Esophagus squamous epithelium (tissue), 5 donors: ENCODE data around the gene SPO11. TPM values are rescaled to one million over a fixed set of nuclear protein-coding genes. Genes with fewer than 3 reads are reported as not detected.

Source experiments
- DNase-seq: peaks from one replicate; lab custom pipeline; 2025; lab: John Stamatoyannopoulos, UW
- H3K27ac ChIP-seq, 4 donors: fragments of 200-600 bp; sonication (generic); one replicate each; pipeline ENCODE4 v1.5.1; 2016 to 2019; ENCODE audit warnings: mild to moderate bottlenecking in 1 of 4
- H3K27me3 ChIP-seq, 4 donors: fragments of 200-600 bp; sonication (generic); 1 replicate in 3 of 4; 2 replicates in 1 of 4; pipeline versions ENCODE4 v1.5.1 to v1.6.0; 2017 to 2021; ENCODE audit warnings: antibody characterized with exemption in 1 of 4
- H3K36me3 ChIP-seq, 3 donors: fragments of 200-600 bp; sonication (generic); one replicate each; pipeline ENCODE4 v1.5.1; 2016 to 2019
- H3K4me1 ChIP-seq, 3 donors: fragments of 200-600 bp; sonication (generic); one replicate each; pipeline ENCODE4 v1.5.1; 2017 to 2019
- H3K4me3 ChIP-seq, 4 donors: fragments of 200-600 bp; sonication (generic); 1 replicate in 3 of 4; 2 replicates in 1 of 4; pipeline ENCODE4 v1.5.1; 2016 to 2019; ENCODE audit warnings: mild to moderate bottlenecking in 2 of 4, moderate library complexity in 1 of 4
- H3K9me3 ChIP-seq, 3 donors: fragments of 200-600 bp; sonication (generic); one replicate each; pipeline ENCODE4 v1.5.1; 2016 to 2019
- POLR2A ChIP-seq, 4 donors: fragments of 450-650 bp; IDR thresholded peaks; one replicate each; pipeline ENCODE4 v1.6.1; 2017; ENCODE audit warnings: antibody characterized with exemption in 4 of 4, mild to moderate bottlenecking in 4 of 4, moderate library complexity in 3 of 4
- WGBS, 2 donors: methylation state at CpG; one replicate each; pipeline ENCODE4 v1.1.5; 2018; 5-methylcytosine and 5-hydroxymethylcytosine counted together
- intact Hi-C: fragments of 100-400 bp; cut with DNase I; formaldehyde crosslinking; loops from one replicate; pipeline ENCODE4 v1.15.0; 2022
- total RNA-seq, 4 donors: library from RNA; depleted of rRNA; stranded (reverse); fragments of >200 nt; gene quantifications; one replicate each; pipeline ENCODE4 v1.1.0, GENCODE V29; 2016
- TF ChIP-seq, protein P1 (sequence below), 6 experiments: fragments of 450-650 bp in 4 of 6; fragments of 200-600 bp in 2 of 6; sonication (generic) in 2 of 6; IDR thresholded peaks; one replicate each; pipeline ENCODE4 v1.5.1; 2016 to 2019; ENCODE audit warnings: antibody characterized with exemption in 6 of 6, mild to moderate bottlenecking in 4 of 6, moderate library complexity in 4 of 6
- donor health status: DM: yes; HTN: yes; CAD: no.

The SPO11 gene
- total RNA-seq, 4 donors from 2014 or later, result not detected

GRCh38 chr20:57378646-57379262 is 49.2 kb downstream of the SPO11 start:
- Histone ChIP-seq H3K27ac (no peak overlapping the region), H3K4me1 (no peaks in the 10 kb centered on the region), H3K9me3 (no peaks in the 10 kb centered on the region), H3K36me3 (peaks cover 0 to 44% (median 15%) of the 10 kb centered on the region in 3 donors), H3K4me3 (no peak overlapping the region), H3K27me3 (no peaks in the 10 kb centered on the region)
- no peak for TF ChIP-seq POLR2A (IDR thresholded peaks at IDR 0.05)
- TF ChIP-seq, protein P1, sequence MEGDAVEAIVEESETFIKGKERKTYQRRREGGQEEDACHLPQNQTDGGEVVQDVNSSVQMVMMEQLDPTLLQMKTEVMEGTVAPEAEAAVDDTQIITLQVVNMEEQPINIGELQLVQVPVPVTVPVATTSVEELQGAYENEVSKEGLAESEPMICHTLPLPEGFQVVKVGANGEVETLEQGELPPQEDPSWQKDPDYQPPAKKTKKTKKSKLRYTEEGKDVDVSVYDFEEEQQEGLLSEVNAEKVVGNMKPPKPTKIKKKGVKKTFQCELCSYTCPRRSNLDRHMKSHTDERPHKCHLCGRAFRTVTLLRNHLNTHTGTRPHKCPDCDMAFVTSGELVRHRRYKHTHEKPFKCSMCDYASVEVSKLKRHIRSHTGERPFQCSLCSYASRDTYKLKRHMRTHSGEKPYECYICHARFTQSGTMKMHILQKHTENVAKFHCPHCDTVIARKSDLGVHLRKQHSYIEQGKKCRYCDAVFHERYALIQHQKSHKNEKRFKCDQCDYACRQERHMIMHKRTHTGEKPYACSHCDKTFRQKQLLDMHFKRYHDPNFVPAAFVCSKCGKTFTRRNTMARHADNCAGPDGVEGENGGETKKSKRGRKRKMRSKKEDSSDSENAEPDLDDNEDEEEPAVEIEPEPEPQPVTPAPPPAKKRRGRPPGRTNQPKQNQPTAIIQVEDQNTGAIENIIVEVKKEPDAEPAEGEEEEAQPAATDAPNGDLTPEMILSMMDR (IDR thresholded peaks at IDR 0.05), result no peak
- intact Hi-C loops, result no loop called here
- 83 to 84% methylated on average over 4 of the region's 4 CpGs for WGBS, 2 donors
- DNase-seq, result no peak

DNA sequence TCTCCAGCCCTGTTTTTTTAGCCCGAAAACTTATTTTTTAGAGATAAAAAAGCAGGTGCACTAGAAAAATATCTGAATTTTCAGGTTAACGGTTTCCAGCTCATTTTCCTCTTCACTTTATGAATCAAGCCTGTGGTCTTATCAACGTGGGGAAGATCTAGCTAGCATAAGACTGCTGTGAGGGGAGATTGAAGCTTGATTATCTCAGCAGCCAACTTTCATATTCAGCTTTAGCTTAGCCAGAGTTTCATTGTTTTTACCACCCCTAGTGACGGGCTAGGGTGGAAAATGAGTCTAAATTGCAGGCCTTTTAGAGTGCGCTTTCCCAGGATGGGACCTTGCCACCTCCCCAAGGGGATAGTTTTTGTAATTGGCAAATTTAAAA is 49.7 kb downstream of the SPO11 start:
- Histone ChIP-seq H3K9me3 (no peaks in the 10 kb centered on the region), H3K4me3 (no peak overlapping the region), H3K27me3 (no peaks in the 10 kb centered on the region), H3K27ac (no peak overlapping the region), H3K4me1 (no peaks in the 10 kb centered on the region), H3K36me3 (peaks cover 0 to 39% (median 18%) of the 10 kb centered on the region in 3 donors)
- intact Hi-C loops, result no loop called here
- DNase-seq, result no peak
- WGBS, 2 donors, result 76 to 84% methylated on average over 5 of the region's 5 CpGs
- TF ChIP-seq POLR2A (IDR thresholded peaks at IDR 0.05), result no peak
- TF ChIP-seq, protein P1 (IDR thresholded peaks at IDR 0.05), result no peak

DNA sequence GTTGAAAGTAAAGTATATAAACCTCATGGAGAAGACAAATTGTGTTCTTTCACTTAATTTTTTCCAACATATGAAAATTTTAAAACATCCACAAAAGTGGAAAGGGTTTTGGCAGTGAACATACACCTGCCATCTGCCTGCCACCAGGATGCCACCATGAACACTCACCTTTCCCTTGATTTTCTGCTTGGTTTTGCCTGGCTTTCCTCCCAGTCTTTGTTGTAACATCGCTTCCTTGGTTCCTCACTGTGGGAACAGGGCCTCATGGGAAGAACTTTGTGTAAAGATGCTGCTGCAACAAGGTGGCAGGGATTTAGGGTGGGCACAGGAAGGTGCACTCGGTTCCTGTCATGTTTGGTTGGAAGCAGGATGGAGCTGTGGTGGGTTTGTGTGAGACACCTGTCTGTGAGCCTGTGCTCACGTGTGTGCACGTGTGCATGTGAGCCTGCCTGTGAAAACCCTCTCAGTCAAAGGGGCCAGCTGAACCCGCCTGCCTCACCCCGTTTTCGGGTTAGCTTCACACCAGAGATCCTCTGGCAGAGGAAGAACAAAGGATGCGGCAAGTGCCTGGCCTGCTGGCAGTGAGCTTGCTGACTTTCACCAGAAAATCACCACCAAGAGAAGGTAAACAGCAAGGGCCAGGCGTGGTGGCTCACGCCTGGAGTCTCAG is 50.6 kb downstream of the SPO11 start:
- Histone ChIP-seq H3K27me3 (no peaks in the 10 kb centered on the region), H3K4me3 (no peak overlapping the region), H3K36me3 (peaks cover 0 to 29% (median 23%) of the 10 kb centered on the region in 3 donors), H3K4me1 (no peaks in the 10 kb centered on the region), H3K9me3 (no peaks in the 10 kb centered on the region), H3K27ac (no peak overlapping the region)
- intact Hi-C loops, result loop anchor here (5.0 kb wide), 1 partner anchor 117 kb away; no protein-coding TSS in a partner anchor
- WGBS, 2 donors, result 53 to 93% methylated on average over 4 of the region's 10 CpGs
- DNase-seq, result no peak
- TF ChIP-seq, protein P1 (IDR thresholded peaks at IDR 0.05), result no peak
- no peak for TF ChIP-seq POLR2A (IDR thresholded peaks at IDR 0.05)

- intact Hi-C loops, result loop anchor here (5.0 kb wide), 1 partner anchor 115 kb away; no protein-coding TSS in a partner anchor
- H3K9me3 ChIP-seq, result no peaks in the 10 kb centered on the region
- peaks cover 0 to 27% (median 15%) of the 10 kb centered on the region in 3 donors for H3K36me3 ChIP-seq
- H3K27ac ChIP-seq, result no peak overlapping the region
- DNase-seq, result no peak
- no peak for TF ChIP-seq POLR2A (IDR thresholded peaks at IDR 0.05)
- TF ChIP-seq, protein P1 (IDR thresholded peaks at IDR 0.05), result peak; percentile 86 to 94 (median 92)
- no peaks in the 10 kb centered on the region for H3K4me1 ChIP-seq
- no peak overlapping the region for H3K4me3 ChIP-seq
- WGBS, 2 donors, result 42 to 49% methylated on average over 18 to 20 of the region's 20 CpGs
- no peaks in the 10 kb centered on the region for H3K27me3 ChIP-seq
Measured at GRCh38 chr20:57381596-57382503, 52.2 kb downstream of the SPO11 start.
